Activated CD8-positive, alpha-beta T cell treated with anti-CD3 and anti-CD28 coated beads, Interleukin-2, amount 10 ng/mL, durations not matched to agents 7 days and 5 days (primary cell): ENCODE data around the gene MAGI1. TPM values are rescaled to one million over a fixed set of nuclear protein-coding genes. Genes with fewer than 3 reads are reported as not detected.

Experiments
- ATAC-seq: fragments of 150-1000 bp; cut with Tn5 transposase; one replicate; pipeline ENCODE4 v1.10.0; 2021; ENCODE audit warnings: moderate library complexity
- CTCF ChIA-PET: fragments of 350-600 bp; sonication (Branson Sonifier 250); formaldehyde crosslinking; loops from one replicate; lab custom pipeline; 2021; ENCODE audit warnings: antibody characterized with exemption; lab: Charles Lee
- POLR2A ChIA-PET: fragments of 350-600 bp; sonication (Branson Sonifier 250); formaldehyde crosslinking; loops from one replicate; lab custom pipeline; 2021; ENCODE audit warnings: antibody characterized with exemption; lab: Charles Lee
- DNase-seq: peaks from one replicate; pipeline ENCODE4 v3.0.0-alpha.2; 2020
- H3K27ac Mint-ChIP-seq: one replicate; pipeline ENCODE4 v1.8.0; 2021; ENCODE audit warnings: mild to moderate bottlenecking, mixed read lengths
- H3K27me3 Mint-ChIP-seq: one replicate; pipeline ENCODE4 v1.8.0; 2021; ENCODE audit warnings: low read depth, mixed read lengths
- H3K36me3 Mint-ChIP-seq: one replicate; pipeline ENCODE4 v1.8.0; 2021; ENCODE audit warnings: low read depth, mixed read lengths
- H3K4me1 Mint-ChIP-seq: one replicate; pipeline ENCODE4 v1.8.0; 2021; ENCODE audit warnings: low read depth, mixed read lengths
- H3K4me3 Mint-ChIP-seq: one replicate; pipeline ENCODE4 v1.8.0; 2021; ENCODE audit warnings: mild to moderate bottlenecking, mixed read lengths
- H3K9me3 Mint-ChIP-seq: one replicate; pipeline ENCODE4 v1.8.0; 2022; ENCODE audit warnings: mixed read lengths; ENCODE audit not compliant: insufficient read depth
- total RNA-seq, 2 experiments: library from RNA; stranded (reverse); gene quantifications; one replicate each; pipeline ENCODE4 v1.2.3, GENCODE V29; 2021

MAGI1 gene
- total RNA-seq, 2 experiments from 2014 or later = not detected

- H3K27ac Mint-ChIP-seq = no peak overlapping the region
- no peak for ATAC-seq
Observed at GRCh38 chr3:65851827-65852226, 186.9 kb downstream of the MAGI1 start.

DNA sequence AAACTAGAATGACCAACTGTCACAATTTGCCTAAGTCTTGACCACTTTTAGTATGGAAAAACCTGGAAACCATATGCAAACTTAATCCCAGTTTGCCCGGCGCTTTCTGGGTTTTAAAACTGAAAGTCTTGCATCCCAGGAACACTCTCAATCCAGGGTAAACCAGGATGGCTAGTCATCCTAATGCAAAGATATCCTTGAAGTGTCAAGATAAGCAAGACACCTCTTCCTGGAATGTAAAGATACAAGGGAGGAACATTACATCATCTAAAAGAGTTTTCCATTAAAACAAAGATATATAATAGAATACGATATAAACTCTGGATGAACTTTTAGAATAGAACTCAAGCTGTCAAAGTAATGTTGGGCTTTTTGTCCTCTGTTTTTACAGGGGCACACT is 188.5 kb downstream of the MAGI1 start:
- ChIA-PET POLR2A (no interaction called here), CTCF (no interaction called here)
- Mint-ChIP-seq H3K4me3 (no peak overlapping the region), H3K27ac (no peak overlapping the region), H3K9me3 (no peaks in the 10 kb centered on the region), H3K27me3 (peaks cover 2% of the 10 kb centered on the region), H3K4me1 (no peaks in the 10 kb centered on the region), H3K36me3 (no peaks in the 10 kb centered on the region)
- ATAC-seq (no peak), DNase-seq (no peak)

More at GRCh38 chr3:65851827-65852226, 186.9 kb downstream of the MAGI1 start:
- H3K9me3 Mint-ChIP-seq = no peaks in the 10 kb centered on the region
- H3K36me3 Mint-ChIP-seq = no peaks in the 10 kb centered on the region
- no peak overlapping the region for H3K4me3 Mint-ChIP-seq
- DNase-seq = no peak
- no peaks in the 10 kb centered on the region for H3K4me1 Mint-ChIP-seq
- no peaks in the 10 kb centered on the region for H3K27me3 Mint-ChIP-seq
- POLR2A ChIA-PET = no interaction called here
- CTCF ChIA-PET = no interaction called here

DNA sequence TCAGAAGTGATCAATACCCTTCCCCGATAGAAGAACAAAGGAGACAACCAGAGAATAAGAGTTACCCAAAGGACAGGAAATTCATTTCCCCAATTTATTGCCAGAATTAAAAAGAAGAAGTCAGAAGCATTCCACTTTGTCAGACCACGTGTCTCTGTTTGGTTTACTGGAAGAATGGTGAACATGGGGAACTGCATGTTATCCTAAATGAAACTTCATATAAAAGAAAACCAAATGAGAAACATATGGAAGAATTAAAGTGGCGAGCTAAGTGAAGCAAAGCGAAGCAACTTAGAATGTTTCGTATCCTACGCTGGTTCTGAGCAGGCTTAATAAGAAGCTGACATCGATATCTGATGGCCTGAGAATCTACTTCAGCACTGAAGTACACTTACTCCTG is 190.7 kb downstream of the MAGI1 start:
- peaks cover 2% of the 10 kb centered on the region for H3K27me3 Mint-ChIP-seq

GRCh38 chr3:65846936-65847335 is 191.8 kb downstream of the MAGI1 start:
- ChIA-PET POLR2A (no interaction called here), CTCF (no interaction called here)
- no peak for ATAC-seq
- Mint-ChIP-seq H3K27me3 (peaks cover 2% of the 10 kb centered on the region), H3K36me3 (no peaks in the 10 kb centered on the region), H3K9me3 (no peaks in the 10 kb centered on the region), H3K4me3 (no peak overlapping the region), H3K27ac (no peak overlapping the region), H3K4me1 (no peaks in the 10 kb centered on the region)
- DNase-seq = no peak

More for the DNA sequence above, 190.7 kb downstream of the MAGI1 start:
- no peaks in the 10 kb centered on the region for H3K36me3 Mint-ChIP-seq
- H3K4me3 Mint-ChIP-seq = no peak overlapping the region
- ATAC-seq (no peak), DNase-seq (no peak)
- CTCF ChIA-PET = no interaction called here
- no peak overlapping the region for H3K27ac Mint-ChIP-seq
- H3K4me1 Mint-ChIP-seq = no peaks in the 10 kb centered on the region
- POLR2A ChIA-PET = no interaction called here
- H3K9me3 Mint-ChIP-seq = no peaks in the 10 kb centered on the region

DNA sequence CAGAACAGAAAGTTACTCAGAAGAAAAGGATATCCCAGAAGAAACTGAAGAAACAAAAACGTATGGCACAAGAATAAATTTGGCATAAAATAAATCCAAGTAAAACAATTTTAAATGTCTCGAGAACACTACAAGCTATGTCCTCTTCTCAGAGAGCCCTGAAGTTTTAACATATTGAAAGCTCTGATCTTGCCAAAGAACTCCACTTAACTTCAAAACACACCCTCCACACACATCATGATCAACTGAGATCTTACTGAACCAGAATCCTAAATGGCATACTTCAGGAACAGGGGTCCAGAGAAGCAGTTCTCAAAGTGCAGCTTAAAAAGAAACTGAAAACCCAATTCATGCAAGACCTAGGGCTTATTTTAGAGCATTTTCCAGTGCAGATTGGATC is 194.3 kb downstream of the MAGI1 start:
- no peaks in the 10 kb centered on the region for H3K9me3 Mint-ChIP-seq
- H3K27me3 Mint-ChIP-seq = peaks cover 2% of the 10 kb centered on the region
- DNase-seq (no peak), ATAC-seq (no peak)
- POLR2A ChIA-PET = no interaction called here
- CTCF ChIA-PET = no interaction called here
- no peak overlapping the region for H3K27ac Mint-ChIP-seq
- no peak overlapping the region for H3K4me3 Mint-ChIP-seq
- H3K4me1 Mint-ChIP-seq = no peaks in the 10 kb centered on the region
- no peaks in the 10 kb centered on the region for H3K36me3 Mint-ChIP-seq

DNA sequence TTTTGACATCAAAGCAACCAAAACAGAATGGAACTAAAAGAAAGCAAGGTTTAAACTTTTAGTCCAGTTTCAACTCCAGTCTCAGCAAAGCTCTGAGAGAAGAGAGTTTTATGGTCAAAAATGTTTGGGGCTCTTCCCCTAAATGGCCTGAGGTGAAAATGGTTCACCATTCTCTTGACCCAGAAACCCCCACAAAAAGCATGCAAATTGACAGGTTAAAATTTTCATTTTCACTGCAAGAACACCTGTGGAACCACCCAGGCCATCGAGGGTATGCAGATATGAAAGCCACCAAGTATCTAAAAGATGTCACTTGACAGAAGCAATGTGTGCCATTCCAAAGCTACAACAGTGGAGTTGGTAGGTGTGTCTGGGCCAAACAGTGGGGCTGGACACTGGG is 195.0 kb downstream of the MAGI1 start:
- POLR2A ChIA-PET = no interaction called here
- peaks cover 2% of the 10 kb centered on the region for H3K27me3 Mint-ChIP-seq
- H3K36me3 Mint-ChIP-seq = no peaks in the 10 kb centered on the region
- ATAC-seq = no peak
- H3K27ac Mint-ChIP-seq = no peak overlapping the region
- H3K9me3 Mint-ChIP-seq = no peaks in the 10 kb centered on the region
- CTCF ChIA-PET = no interaction called here
- DNase-seq = no peak
- no peaks in the 10 kb centered on the region for H3K4me1 Mint-ChIP-seq
- H3K4me3 Mint-ChIP-seq = no peak overlapping the region

DNA sequence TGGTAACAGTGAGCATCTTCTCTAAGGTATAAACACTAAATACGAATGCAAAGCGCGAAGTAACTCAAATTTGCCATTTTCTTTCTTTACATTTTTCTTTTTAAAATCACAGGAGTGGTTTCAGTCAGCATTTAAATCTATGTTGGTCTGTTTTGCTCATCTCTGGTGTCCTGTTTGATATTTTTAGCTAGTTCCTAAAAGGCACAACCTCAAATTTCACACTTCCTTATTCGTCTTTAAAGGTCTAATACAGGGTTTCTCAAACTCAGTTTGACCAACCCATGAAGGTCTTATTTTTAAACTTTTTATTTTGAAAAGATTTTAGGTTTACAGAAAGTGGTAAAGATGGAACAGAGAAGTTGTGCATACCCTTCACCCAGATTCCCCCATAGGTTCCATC is 201.1 kb downstream of the MAGI1 start:
- no peak for ATAC-seq
- Mint-ChIP-seq H3K27ac (no peak overlapping the region), H3K27me3 (no peaks in the 10 kb centered on the region), H3K36me3 (no peaks in the 10 kb centered on the region), H3K4me1 (no peaks in the 10 kb centered on the region), H3K4me3 (no peak overlapping the region), H3K9me3 (no peaks in the 10 kb centered on the region)
- ChIA-PET CTCF (no interaction called here), POLR2A (no interaction called here)
- DNase-seq = no peak

- Mint-ChIP-seq H3K27ac (no peak overlapping the region), H3K4me1 (no peaks in the 10 kb centered on the region), H3K27me3 (no peaks in the 10 kb centered on the region), H3K9me3 (no peaks in the 10 kb centered on the region), H3K36me3 (no peaks in the 10 kb centered on the region), H3K4me3 (no peak overlapping the region)
- ATAC-seq (no peak), DNase-seq (no peak)
- POLR2A ChIA-PET = no interaction called here
- CTCF ChIA-PET = no interaction called here
Observed at GRCh38 chr3:65836047-65836446, 202.7 kb downstream of the MAGI1 start.

DNA sequence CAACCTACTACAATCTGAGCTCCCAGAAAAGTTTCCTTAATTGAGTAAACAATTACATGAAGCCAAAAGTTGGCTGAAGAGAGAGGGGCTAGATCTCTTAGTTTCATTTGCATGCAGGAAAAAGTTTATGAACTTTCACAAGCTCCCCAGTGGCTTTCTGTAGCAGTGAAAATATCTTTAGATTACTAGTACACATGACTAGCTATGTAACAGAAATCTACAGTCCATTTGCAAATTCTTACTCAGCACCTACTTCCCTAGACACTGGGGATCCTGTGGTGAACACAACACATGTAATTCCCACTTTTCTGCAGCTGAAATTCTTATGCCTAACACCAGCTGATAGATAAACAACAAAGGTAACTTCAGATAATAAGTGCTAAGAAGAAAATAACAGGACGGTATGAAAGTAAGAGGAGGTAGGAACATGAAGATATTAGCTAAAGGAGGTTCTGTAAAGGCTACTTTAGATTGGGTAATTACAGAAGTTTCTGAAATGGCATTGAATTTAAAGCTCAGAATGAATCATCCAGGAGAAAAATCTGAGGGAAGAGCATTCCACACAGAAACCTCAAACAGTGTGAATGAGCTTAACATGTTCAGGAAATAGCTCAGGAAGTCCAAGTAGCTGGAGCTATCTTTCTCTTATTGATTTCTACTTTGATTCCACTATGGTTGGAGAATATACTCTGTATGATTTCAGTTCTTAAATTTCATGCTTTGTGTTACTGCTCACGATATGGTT is 204.8 kb downstream of the MAGI1 start:
- no peak for DNase-seq
- Mint-ChIP-seq H3K27ac (no peak overlapping the region), H3K9me3 (no peaks in the 10 kb centered on the region), H3K36me3 (no peaks in the 10 kb centered on the region), H3K4me1 (no peaks in the 10 kb centered on the region), H3K27me3 (no peaks in the 10 kb centered on the region), H3K4me3 (no peak overlapping the region)
- no peak for ATAC-seq
- CTCF ChIA-PET = no interaction called here
- POLR2A ChIA-PET = no interaction called here

GRCh38 chr3:65831733-65832425 is 206.8 kb downstream of the MAGI1 start:
- H3K36me3 Mint-ChIP-seq = no peaks in the 10 kb centered on the region
- POLR2A ChIA-PET = no interaction called here

GRCh38 chr3:65830948-65831732 is 207.6 kb downstream of the MAGI1 start:
- POLR2A ChIA-PET = no interaction called here
- CTCF ChIA-PET = no interaction called here
- DNase-seq (no peak), ATAC-seq (no peak)
- no peaks in the 10 kb centered on the region for H3K4me1 Mint-ChIP-seq
- H3K4me3 Mint-ChIP-seq = no peak overlapping the region
- H3K27ac Mint-ChIP-seq = no peak overlapping the region
- H3K27me3 Mint-ChIP-seq = no peaks in the 10 kb centered on the region
- no peaks in the 10 kb centered on the region for H3K9me3 Mint-ChIP-seq
- H3K36me3 Mint-ChIP-seq = no peaks in the 10 kb centered on the region

More at GRCh38 chr3:65831733-65832425, 206.8 kb downstream of the MAGI1 start:
- no peaks in the 10 kb centered on the region for H3K4me1 Mint-ChIP-seq
- no peaks in the 10 kb centered on the region for H3K9me3 Mint-ChIP-seq
- H3K27me3 Mint-ChIP-seq = no peaks in the 10 kb centered on the region
- H3K4me3 Mint-ChIP-seq = no peak overlapping the region
- CTCF ChIA-PET = no interaction called here
- ATAC-seq = no peak
- no peak overlapping the region for H3K27ac Mint-ChIP-seq
- no peak for DNase-seq

DNA sequence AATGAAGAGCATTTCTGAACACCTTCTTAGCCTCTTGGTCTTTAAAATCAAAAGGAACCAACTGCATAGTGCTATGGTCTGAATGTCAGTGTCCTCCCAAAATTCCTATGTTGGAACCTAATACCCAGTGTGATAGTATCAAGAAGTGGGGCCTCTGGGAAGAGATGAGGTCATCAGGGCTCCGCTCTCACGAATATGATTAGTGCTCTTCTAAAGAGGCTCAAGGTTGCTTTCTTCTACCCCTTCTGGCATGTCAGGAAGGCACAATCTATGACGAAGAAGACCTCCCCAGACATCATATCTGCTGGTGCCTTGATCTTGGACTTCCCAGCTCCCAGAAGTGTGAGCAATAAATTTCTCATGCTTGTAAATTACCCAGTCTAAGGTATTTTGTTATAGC is 209.5 kb downstream of the MAGI1 start:
- ChIA-PET POLR2A (no interaction called here), CTCF (no interaction called here)
- DNase-seq (no peak), ATAC-seq (no peak)
- Mint-ChIP-seq H3K36me3 (no peaks in the 10 kb centered on the region), H3K27ac (no peak overlapping the region), H3K4me1 (no peaks in the 10 kb centered on the region), H3K27me3 (no peaks in the 10 kb centered on the region), H3K4me3 (no peak overlapping the region), H3K9me3 (no peaks in the 10 kb centered on the region)
